ENCODE data around the gene CSNK1D.
A peak's percentile ranks its signal among the peaks of the same experiment; 100 is the strongest.

CSNK1D gene

DNA sequence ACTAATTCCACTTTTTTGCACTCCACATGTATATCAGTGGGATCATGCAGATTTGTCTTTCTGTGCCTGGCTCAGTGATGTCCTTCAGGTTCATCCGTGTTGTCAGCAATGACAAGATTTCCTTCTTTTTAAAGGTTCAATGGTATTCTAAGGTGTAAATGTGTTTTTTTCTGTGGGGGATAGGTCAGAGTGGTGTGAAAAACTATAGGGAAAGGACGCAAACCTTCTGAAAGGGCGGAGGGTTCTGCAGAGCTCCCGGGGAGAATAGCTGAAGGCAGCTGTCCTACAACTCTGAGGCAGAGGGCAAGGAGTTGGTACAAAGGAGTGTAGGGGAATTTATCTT lies 21.9 kb upstream of the CSNK1D start:
- Histone ChIP-seq H3K36me3 (ENCODE audit: insufficient read depth, low read length) (no peaks in the 10 kb centered on the region), H3K4me1 (ENCODE audit: insufficient read depth, low read length) (peaks cover 11% of the 10 kb centered on the region), H3K27me3 (ENCODE audit: insufficient read depth, low read length) (no peaks in the 10 kb centered on the region), H2AFZ (ENCODE audit: low read depth, low read length) (no peak overlapping the region), H3K9me3 (ENCODE audit: low read length) (no peaks in the 10 kb centered on the region), H3K4me3 (ENCODE audit: low read length) (no peak overlapping the region)

DNA sequence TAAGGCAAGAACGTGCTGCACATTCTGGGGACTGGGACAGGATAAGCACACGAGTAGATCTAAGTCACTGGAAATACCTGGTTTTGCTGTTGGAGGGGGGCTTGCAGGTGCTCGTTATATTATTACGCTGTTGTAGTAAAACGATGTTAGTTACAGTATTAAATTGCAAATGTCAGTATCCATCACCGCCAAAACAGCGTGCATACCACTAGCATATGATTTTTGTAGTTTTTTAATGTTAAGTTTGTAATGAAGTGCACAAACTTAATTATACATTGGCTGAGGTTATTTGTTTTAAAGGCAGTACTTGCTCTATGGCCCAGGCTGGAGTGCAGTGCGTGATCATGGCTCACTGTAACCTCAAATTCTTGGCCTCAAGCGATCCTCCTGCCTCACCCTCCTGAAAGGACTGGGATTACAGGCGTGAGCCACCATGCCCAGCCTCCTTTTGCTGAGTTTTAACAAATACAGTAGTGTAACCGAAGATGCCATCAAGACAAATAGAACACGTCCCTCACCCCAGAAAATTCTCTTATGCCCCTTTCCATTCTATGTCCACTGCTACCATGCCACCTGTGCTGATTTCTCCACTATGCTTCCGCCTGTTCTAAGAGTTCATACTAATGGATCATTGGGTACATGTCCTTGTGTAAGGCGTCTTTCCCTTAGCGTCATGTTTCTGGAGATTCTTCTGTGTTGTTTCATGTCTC lies 20.7 kb upstream of the CSNK1D start:
- H3K4me3 ChIP-seq (ENCODE audit: low read length) = no peak overlapping the region
- peaks cover 6% of the 10 kb centered on the region for H3K4me1 ChIP-seq (ENCODE audit: insufficient read depth, low read length)
- no peaks in the 10 kb centered on the region for H3K9me3 ChIP-seq (ENCODE audit: low read length)

DNA sequence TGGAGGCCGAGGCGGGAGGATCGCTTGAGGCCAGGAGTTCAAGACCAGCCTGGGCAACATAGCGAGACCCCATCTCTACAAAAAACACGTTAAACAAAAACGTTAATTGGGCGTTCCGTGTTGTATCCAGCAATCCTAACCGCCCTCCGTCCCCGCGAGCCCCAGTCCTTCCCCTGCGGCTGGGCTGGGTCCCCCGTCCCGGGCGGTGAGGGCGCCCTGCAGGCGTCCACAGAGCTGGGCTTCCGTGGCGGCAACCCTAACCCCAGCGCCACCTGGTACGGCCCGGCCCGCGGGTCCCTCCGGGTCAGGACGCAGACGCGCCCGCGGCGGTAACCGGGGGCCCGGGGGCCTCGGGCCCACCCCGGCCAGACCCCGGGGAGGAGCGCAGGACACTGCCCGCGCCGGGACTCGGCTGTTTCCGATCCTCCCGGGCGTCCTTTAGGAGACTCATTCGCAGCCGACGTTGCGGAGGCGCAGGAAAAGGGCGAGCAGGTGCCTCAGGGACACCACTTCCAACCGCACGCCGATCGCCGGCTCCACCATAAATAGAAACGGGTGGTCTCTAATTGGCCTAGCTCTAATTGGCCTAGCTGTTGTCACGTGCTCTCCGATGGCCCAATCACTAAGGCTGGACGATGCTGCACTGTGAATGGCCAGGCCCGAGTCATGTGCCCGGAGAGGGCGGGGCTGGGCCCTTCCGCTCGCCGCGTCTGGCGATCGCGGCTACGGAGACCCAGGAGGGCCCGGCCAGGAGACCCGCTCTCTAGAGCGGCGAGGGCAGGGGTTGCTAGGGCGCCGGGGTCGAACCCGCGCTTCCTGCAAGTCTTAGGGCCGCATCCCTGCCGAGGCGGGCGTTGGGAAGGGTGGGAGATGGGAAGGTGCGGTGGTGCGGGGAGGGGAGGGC lies 19.0 kb upstream of the CSNK1D start:
- no peak overlapping the region for H2AFZ ChIP-seq (ENCODE audit: low read depth, low read length)
- H3K4me1 ChIP-seq (ENCODE audit: insufficient read depth, low read length) = peaks cover 4% of the 10 kb centered on the region
- H3K9me3 ChIP-seq (ENCODE audit: low read length) = no peaks in the 10 kb centered on the region
- peak overlapping the region; percentile 51 for H3K4me3 ChIP-seq (ENCODE audit: low read length)
- H3K36me3 ChIP-seq (ENCODE audit: insufficient read depth, low read length) = no peaks in the 10 kb centered on the region
- H3K27me3 ChIP-seq (ENCODE audit: insufficient read depth, low read length) = no peaks in the 10 kb centered on the region

More for the DNA sequence above, 20.7 kb upstream of the CSNK1D start:
- H2AFZ ChIP-seq (ENCODE audit: low read depth, low read length) = no peak overlapping the region
- H3K36me3 ChIP-seq (ENCODE audit: insufficient read depth, low read length) = no peaks in the 10 kb centered on the region
- H3K27me3 ChIP-seq (ENCODE audit: insufficient read depth, low read length) = no peaks in the 10 kb centered on the region

DNA sequence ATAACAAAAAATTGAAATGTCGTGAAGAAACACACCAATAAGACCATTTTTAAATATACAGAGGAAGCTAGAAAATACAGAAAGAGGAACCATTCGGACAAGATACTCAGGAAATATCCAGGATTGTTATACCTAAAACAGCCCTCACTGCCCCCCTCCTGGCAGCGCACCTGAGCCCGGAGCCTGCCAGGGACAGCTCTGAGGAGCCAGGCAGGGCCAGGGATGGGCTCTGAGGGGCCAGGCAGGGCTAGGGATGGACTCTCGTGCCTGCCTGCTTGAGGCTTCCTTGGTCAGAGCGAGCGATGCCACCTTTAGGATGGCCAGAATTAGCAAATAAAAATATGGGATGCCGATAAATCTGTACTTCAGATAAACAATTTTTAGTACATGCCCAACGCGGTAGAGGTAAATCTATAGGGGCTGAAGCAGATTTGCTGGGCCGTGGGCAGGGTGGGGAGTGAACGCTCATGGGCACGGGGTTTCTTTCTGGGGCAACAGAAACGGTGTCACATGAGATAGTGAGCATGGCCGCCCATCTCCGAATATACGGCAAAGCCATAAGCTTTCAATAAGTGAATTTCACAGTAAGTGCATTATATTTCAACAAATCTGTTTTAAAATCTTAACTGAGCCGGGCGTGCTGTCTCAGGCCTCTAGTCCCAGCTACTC lies 18.2 kb upstream of the CSNK1D start:
- H3K9me3 ChIP-seq (ENCODE audit: low read length) = peaks cover 4% of the 10 kb centered on the region
- peak overlapping the region; percentile 51 for H3K4me3 ChIP-seq (ENCODE audit: low read length)
- H3K27me3 ChIP-seq (ENCODE audit: insufficient read depth, low read length) = no peaks in the 10 kb centered on the region
- H2AFZ ChIP-seq (ENCODE audit: low read depth, low read length) = no peak overlapping the region
- peaks cover 9% of the 10 kb centered on the region for H3K4me1 ChIP-seq (ENCODE audit: insufficient read depth, low read length)
- H3K36me3 ChIP-seq (ENCODE audit: insufficient read depth, low read length) = no peaks in the 10 kb centered on the region

DNA sequence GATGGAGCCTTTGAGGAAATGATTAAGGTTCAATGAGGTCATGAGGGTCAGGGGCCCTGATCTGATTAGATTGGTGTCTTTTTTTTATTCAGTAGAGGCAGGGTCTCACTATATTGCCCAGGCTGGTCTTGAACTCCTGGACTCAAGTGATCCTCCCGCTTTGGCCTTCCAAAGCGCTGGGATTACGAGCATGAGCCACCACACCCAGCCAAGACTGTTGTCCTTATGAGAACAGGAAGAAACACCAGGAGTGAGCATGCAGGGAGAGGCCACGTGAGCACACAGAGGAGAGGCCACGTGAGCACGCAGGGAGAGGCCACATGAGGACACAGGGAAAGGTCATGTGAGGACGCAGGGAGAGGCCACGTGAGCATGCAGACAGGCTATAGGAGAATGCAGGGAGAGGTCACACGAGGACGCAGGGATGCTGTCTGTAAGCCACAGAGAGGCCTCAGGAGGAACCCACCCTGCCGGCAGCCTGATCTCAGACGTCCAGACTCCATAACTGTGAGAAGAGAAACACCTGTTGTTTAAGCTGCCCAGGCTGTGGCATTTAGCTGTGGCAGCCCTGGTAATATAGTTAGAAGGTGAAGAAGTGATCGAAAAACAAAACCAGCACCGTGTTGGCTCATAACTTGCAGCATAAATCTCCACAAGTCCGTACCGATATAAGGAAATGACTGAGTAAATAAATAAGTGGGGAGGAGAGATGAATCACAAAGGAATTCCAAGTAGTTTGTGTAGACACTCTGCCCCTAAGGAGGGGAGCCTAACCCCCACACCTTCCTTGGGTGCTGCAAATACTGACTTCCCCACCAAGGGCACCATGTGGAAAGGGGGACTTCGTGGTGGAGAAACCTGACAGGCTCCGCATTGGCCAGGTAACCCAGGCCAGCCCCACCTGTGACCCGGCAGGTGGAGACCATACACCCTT lies 14.6 kb upstream of the CSNK1D start:
- Histone ChIP-seq H3K4me1 (ENCODE audit: insufficient read depth, low read length) (peaks cover 25% of the 10 kb centered on the region), H3K27me3 (ENCODE audit: insufficient read depth, low read length) (no peaks in the 10 kb centered on the region), H2AFZ (ENCODE audit: low read depth, low read length) (no peak overlapping the region), H3K36me3 (ENCODE audit: insufficient read depth, low read length) (no peaks in the 10 kb centered on the region), H3K4me3 (ENCODE audit: low read length) (no peak overlapping the region), H3K9me3 (ENCODE audit: low read length) (peaks cover 4% of the 10 kb centered on the region)

DNA sequence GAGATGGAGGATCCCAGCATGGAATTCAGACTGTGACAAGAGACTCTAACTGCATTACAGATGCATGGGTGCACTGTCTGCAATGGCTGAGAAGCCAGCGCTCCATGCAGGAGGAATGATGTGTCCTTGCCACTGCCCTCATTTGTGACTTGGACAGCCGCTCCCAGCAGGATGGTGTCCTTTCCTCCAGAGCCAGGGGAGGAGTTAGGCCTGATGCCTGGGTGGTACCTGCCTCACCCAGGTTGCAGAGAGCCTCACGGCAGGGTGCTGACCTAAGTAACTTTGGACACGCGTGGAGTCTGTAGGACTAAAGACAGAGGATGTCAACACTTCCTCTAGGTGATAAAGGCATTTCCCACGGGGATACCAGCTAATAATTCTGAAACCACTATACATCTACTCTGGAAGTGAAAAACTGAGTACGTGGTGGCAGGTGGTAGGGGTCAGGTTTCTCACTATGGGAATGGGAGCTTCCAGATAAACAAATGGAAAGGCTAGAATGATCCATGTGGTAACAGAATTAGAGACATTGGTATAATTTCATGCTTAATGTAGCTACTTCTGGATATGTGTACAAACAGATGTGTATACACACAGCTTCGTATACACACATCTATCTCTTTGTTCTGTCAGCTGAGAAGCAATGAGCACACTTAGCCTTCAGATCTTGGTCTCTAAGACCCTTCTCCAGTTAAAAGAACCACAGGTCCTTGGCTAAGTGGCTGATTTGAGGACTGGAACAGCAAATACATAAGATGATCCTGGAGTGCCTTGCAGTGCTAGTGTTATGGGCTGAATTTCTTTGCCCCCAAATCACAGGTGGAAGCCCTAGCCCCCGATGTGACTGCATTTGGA lies 13.7 kb upstream of the CSNK1D start:
- H2AFZ ChIP-seq (ENCODE audit: low read depth, low read length) = no peak overlapping the region

DNA sequence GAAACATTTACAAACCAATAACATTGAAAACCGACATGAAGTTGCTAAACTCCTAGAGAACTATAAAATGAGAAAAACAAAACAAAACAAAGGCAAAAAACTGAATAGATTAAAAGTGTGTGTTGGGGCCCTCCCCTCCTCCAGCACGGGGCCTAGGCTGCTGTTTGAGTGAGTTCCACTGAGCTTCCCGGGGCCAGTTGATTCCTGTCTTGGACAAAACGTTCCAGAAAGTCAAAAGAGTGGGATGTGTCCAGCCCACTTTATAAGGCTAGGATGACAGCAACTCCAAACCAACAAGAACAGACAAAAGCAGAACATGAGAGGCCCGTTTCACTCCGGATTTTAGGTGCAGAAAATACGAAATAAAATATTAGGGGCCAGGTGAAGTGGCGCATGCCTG lies 11.6 kb upstream of the CSNK1D start:
- H3K9me3 ChIP-seq (ENCODE audit: low read length) = peaks cover 4% of the 10 kb centered on the region
- H3K36me3 ChIP-seq (ENCODE audit: insufficient read depth, low read length) = no peaks in the 10 kb centered on the region
- H2AFZ ChIP-seq (ENCODE audit: low read depth, low read length) = peak overlapping the region; percentile 53
- H3K4me1 ChIP-seq (ENCODE audit: insufficient read depth, low read length) = peaks cover 21% of the 10 kb centered on the region
- H3K4me3 ChIP-seq (ENCODE audit: low read length) = no peak overlapping the region
- no peaks in the 10 kb centered on the region for H3K27me3 ChIP-seq (ENCODE audit: insufficient read depth, low read length)

More for the DNA sequence above, 13.7 kb upstream of the CSNK1D start:
- peaks cover 25% of the 10 kb centered on the region for H3K4me1 ChIP-seq (ENCODE audit: insufficient read depth, low read length)
- H3K36me3 ChIP-seq (ENCODE audit: insufficient read depth, low read length) = no peaks in the 10 kb centered on the region
- no peaks in the 10 kb centered on the region for H3K27me3 ChIP-seq (ENCODE audit: insufficient read depth, low read length)
- peaks cover 4% of the 10 kb centered on the region for H3K9me3 ChIP-seq (ENCODE audit: low read length)
- no peak overlapping the region for H3K4me3 ChIP-seq (ENCODE audit: low read length)

DNA sequence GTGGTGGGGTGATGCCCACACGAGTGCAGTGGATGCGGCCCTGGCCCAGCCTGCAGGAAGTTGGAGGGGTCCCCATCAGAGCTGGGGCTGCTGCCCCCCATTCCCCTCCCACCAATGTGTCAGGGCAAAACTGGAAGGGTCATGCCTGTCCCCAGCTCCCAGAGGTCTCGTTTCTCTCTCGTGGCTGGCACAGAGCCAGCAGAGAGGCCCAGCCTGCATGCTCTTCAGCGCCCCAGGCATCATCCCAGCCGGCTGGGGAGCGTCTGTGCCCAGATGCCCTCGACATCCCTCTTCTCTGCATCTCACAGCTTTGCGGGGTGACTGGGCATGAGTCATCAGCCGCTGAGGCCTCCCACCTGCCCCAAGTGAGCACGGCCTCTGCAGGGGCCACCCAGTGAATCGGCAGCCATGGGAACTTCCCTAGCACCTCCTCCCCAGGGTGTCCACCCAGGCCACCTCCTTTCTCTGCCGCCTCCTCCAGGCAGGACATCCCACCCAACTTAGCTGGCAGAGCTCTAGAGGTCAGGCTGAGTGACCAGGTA lies 9.8 kb upstream of the CSNK1D start:
- Histone ChIP-seq H3K4me3 (ENCODE audit: low read length) (no peak overlapping the region), H3K4me1 (ENCODE audit: insufficient read depth, low read length) (peaks cover 21% of the 10 kb centered on the region), H3K27me3 (ENCODE audit: insufficient read depth, low read length) (no peaks in the 10 kb centered on the region), H3K9me3 (ENCODE audit: low read length) (peaks cover 4% of the 10 kb centered on the region), H2AFZ (ENCODE audit: low read depth, low read length) (no peak overlapping the region), H3K36me3 (ENCODE audit: insufficient read depth, low read length) (no peaks in the 10 kb centered on the region)

DNA sequence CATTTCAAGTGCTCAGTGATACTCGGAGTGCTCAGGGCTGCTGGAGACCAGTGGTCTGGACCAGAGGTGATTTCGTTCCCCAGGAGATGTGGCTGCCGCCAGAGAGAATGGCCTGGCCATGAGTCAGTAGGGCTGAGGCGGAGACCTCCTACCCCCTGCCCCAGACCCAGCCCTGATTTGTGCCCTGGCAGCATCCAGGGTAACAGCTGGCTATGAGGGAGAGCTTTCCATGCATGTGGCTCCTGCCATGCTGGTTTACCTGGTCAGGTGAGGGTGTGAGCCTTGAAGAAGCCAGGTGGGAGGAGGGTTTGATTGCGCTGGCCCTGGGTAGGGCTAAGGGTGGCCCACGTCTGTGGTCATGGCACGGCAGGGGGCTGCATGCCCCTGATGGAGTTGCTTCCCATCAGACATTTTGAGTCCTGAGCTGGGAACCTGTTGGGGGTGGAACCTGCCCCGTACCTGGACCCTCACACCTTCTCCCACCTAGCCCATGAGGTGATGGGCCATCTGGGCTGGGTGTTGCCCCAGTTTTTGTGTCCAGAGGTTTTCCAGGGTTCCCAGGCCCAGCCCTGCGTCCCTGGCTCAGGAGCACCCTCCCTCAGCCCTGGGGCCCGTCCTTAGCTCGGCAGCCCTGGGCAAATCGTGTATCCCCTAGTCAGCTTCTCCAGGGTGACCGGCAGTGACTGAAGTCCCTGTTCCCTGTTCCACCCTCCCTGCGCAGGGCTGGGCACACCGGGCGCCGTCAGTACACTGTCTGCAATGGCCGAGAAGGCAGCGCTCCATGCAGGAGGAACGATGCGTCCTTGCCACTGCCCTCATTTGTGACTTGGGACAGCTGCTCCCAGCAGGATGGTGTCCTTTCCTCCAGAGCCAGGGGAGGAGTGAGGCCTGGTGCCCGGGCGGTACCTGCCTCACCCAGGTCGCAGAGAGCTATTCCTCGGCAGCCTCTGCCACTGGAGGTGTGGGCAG lies 9.0 kb upstream of the CSNK1D start:
- Histone ChIP-seq H3K4me3 (ENCODE audit: low read length) (no peak overlapping the region), H3K27me3 (ENCODE audit: insufficient read depth, low read length) (no peaks in the 10 kb centered on the region), H3K4me1 (ENCODE audit: insufficient read depth, low read length) (peaks cover 21% of the 10 kb centered on the region), H3K36me3 (ENCODE audit: insufficient read depth, low read length) (no peaks in the 10 kb centered on the region), H3K9me3 (ENCODE audit: low read length) (peaks cover 4% of the 10 kb centered on the region), H2AFZ (ENCODE audit: low read depth, low read length) (no peak overlapping the region)

DNA sequence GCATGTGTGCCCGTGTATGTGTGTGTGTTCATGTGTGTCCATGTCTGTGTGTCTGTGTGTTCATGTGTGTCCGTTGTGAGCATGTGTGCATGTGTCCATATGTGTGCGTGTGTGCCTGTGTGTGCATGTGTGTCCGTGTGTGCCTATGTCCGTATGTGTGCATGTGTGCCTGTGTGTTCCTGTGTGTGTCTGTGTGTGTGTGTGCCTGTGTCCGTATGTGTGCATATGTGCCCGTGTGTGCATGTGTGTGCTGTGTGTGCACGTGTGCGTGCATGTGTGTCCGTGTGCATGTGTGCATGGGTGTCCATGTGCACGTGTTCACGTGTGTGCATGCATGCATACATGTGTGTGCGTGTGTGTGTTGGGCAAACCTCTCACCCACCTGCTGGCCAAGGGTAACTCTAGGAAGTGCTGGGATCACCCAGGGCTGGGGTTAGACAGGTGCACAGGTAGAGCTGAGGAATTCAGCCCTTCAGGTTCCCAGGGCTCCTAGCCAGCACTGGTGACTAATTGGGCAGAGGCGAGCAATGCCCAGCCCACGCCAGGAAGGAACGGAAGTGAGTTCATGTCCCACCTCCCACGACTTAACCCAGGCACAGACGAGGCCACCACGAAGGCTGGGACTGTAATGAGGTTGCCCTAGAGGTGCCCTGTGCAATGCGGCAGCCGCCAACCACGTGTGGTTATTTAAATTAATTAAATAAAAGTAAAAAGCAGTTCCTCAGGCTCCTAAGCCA lies 8.2 kb upstream of the CSNK1D start:
- Histone ChIP-seq H3K9me3 (ENCODE audit: low read length) (no peaks in the 10 kb centered on the region), H3K4me1 (ENCODE audit: insufficient read depth, low read length) (peaks cover 16% of the 10 kb centered on the region), H3K4me3 (ENCODE audit: low read length) (no peak overlapping the region), H3K36me3 (ENCODE audit: insufficient read depth, low read length) (no peaks in the 10 kb centered on the region), H3K27me3 (ENCODE audit: insufficient read depth, low read length) (no peaks in the 10 kb centered on the region), H2AFZ (ENCODE audit: low read depth, low read length) (no peak overlapping the region)

Measured in neuron (in vitro differentiated cells).